HFFc6 (cell line): ENCODE results near the gene LHFPL5. TPM values are rescaled to one million over a fixed set of nuclear protein-coding genes. Genes with fewer than 3 reads are reported as not detected.

Source experiments
- DNase-seq: peaks from one replicate; pipeline ENCODE4 v3.0.0-alpha.2; 2018
- H3K27ac Mint-ChIP-seq: 2 replicates; pipeline ENCODE4 v1.8.0; 2020; ENCODE audit warnings: mild to moderate bottlenecking, mixed read lengths
- H3K27me3 Mint-ChIP-seq: 2 replicates; pipeline ENCODE4 v1.8.0; 2021; ENCODE audit warnings: mild to moderate bottlenecking, moderate library complexity, mixed read lengths; ENCODE audit not compliant: insufficient read depth
- H3K36me3 Mint-ChIP-seq: 2 replicates; pipeline ENCODE4 v1.8.0; 2021; ENCODE audit warnings: low read depth, mixed read lengths
- H3K4me1 Mint-ChIP-seq: 2 replicates; pipeline ENCODE4 v1.8.0; 2020; ENCODE audit warnings: low read depth, mixed read lengths
- H3K4me3 Mint-ChIP-seq: 2 replicates; pipeline ENCODE4 v1.8.0; 2020; ENCODE audit warnings: mild to moderate bottlenecking, moderate library complexity, mixed read lengths
- H3K9me3 Mint-ChIP-seq: 2 replicates; pipeline ENCODE4 v1.8.0; 2020; ENCODE audit warnings: mild to moderate bottlenecking, mixed read lengths
- CTCF ChIP-seq: fragments of 200-600 bp; sonication (generic); IDR thresholded peaks from 2 replicates; pipeline ENCODE4 v1.5.0; 2021; ENCODE audit warnings: antibody characterized with exemption, mild to moderate bottlenecking
- total RNA-seq, 6 experiments: library from RNA; stranded (reverse); fragmentation: NEBNext Ultra II Directional; extraction: Animal tissue kit (Norgen Biotek cat#: 25700); gene quantifications; 2 replicates in 1 of 6; 3 replicates in 5 of 6; pipeline ENCODE4 v1.2.3, GENCODE V29; 2021

Gene LHFPL5
- total RNA-seq, 6 experiments from 2014 or later = not detected

DNA sequence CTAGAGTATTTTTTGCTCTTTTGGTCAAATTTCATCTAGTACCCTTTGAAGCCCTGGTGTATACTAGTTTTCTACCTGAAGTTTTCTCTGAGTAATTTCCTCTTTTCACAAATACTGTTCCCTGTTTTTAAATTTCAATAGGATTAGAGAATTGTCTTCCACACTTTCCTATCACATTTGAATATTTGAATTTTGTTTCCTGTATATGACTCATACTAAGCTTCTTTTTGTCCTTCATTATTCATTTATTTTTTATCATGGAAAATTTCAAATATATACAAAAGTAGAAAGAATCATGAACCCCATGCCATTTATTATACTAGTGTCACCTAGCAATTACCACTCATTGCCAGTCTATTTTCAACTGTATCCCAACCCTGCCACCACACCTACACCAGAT lies 52.7 kb downstream of the LHFPL5 start:
- H3K36me3 Mint-ChIP-seq = peaks cover 40% of the 10 kb centered on the region
- no peak overlapping the region for H3K27ac Mint-ChIP-seq
- no peak for DNase-seq
- TF ChIP-seq CTCF = no peak
- no peaks in the 10 kb centered on the region for H3K9me3 Mint-ChIP-seq
- H3K27me3 Mint-ChIP-seq = no peaks in the 10 kb centered on the region
- H3K4me3 Mint-ChIP-seq = no peak overlapping the region
- peaks cover 7% of the 10 kb centered on the region for H3K4me1 Mint-ChIP-seq

- H3K27me3 Mint-ChIP-seq = no peaks in the 10 kb centered on the region
- DNase-seq = no peak
- no peak for TF ChIP-seq CTCF
- peaks cover 7% of the 10 kb centered on the region for H3K4me1 Mint-ChIP-seq
- H3K4me3 Mint-ChIP-seq = no peak overlapping the region
- H3K9me3 Mint-ChIP-seq = no peaks in the 10 kb centered on the region
- no peak overlapping the region; the same call in 1 of the 2 replicates for H3K27ac Mint-ChIP-seq
- peaks cover 41% of the 10 kb centered on the region for H3K36me3 Mint-ChIP-seq
Measured at GRCh38 chr6:35859367-35859766, 54.2 kb downstream of the LHFPL5 start.

Other genes with a start within 250 kb of the LHFPL5 start
- 10 to 100 TPM in 5 of 6 experiments, 1 to 10 TPM in 1; 7.6 to 12.9 (median 11.8) TPM for gene FKBP5, start 116.4 kb upstream of the LHFPL5 start, total RNA-seq
- under 1 TPM in 4 of 6 experiments, not detected in 2; 0.17 to 0.33 (median 0.27) TPM for gene ARMC12, start 68.3 kb upstream of the LHFPL5 start, total RNA-seq
- gene CLPSL2, start 28.8 kb upstream of the LHFPL5 start, total RNA-seq = not detected
- gene CLPSL1, start 24.3 kb upstream of the LHFPL5 start, total RNA-seq = not detected
- not detected for gene CLPS, start 8.0 kb upstream of the LHFPL5 start, total RNA-seq
- gene SRPK1, start 115.7 kb downstream of the LHFPL5 start, total RNA-seq = 10 to 100 TPM; 45.9 to 55.2 (median 48.3) TPM
- not detected for gene SLC26A8, start 219.3 kb downstream of the LHFPL5 start, total RNA-seq
- 10 to 100 TPM; 34.1 to 40.4 (median 37.1) TPM for gene MAPK14, start 222.5 kb downstream of the LHFPL5 start, total RNA-seq